Liver (tissue), 9 donors: Measurements from ENCODE around the gene PAX8. TPM values are rescaled to one million over a fixed set of nuclear protein-coding genes. Genes with fewer than 3 reads are reported as not detected.

ENCODE experiments used
- DNase-seq: peaks from one replicate; pipeline ENCODE4 v3.0.0-alpha.2; 2017; ENCODE audit warnings: low spot score
- H3K27ac ChIP-seq, 2 donors: one replicate each; pipeline ENCODE4 v1.7.0; 2013; ENCODE audit warnings: inconsistent platforms in 2 of 2, low read length in 2 of 2, control low read depth in 1 of 2, low read depth in 1 of 2, mild to moderate bottlenecking in 1 of 2
- H3K27me3 ChIP-seq, 4 donors: one replicate each; pipeline versions ENCODE4 v1.6.1 to v1.7.0; 2013; ENCODE audit warnings: low read length in 3 of 4, inconsistent platforms in 1 of 4, mild to moderate bottlenecking in 1 of 4, moderate library complexity in 1 of 4; ENCODE audit not compliant: control insufficient read depth in 4 of 4, insufficient read depth in 4 of 4
- H3K36me3 ChIP-seq, 4 donors: one replicate each; pipeline versions ENCODE4 v1.6.1 to v1.7.0; 2013; ENCODE audit warnings: low read length in 3 of 4, mild to moderate bottlenecking in 3 of 4, low read depth in 1 of 4, moderate library complexity in 1 of 4; ENCODE audit not compliant: control insufficient read depth in 4 of 4, insufficient read depth in 3 of 4
- H3K4me1 ChIP-seq, 4 donors: one replicate each; pipeline versions ENCODE4 v1.6.1 to v1.7.0; 2013; ENCODE audit warnings: low read length in 3 of 4, mild to moderate bottlenecking in 3 of 4, moderate library complexity in 1 of 4; ENCODE audit not compliant: control insufficient read depth in 4 of 4, insufficient read depth in 4 of 4
- H3K4me3 ChIP-seq, 3 donors: one replicate each; pipeline versions ENCODE4 v1.6.1 to v1.7.0; 2013; ENCODE audit warnings: low read length in 3 of 3, control low read depth in 1 of 3, low read depth in 1 of 3, mild to moderate bottlenecking in 1 of 3
- H3K9ac ChIP-seq, 2 donors: one replicate each; pipeline ENCODE4 v1.7.0; 2013; ENCODE audit warnings: low read length in 2 of 2, mild to moderate bottlenecking in 2 of 2, moderate library complexity in 2 of 2, control low read depth in 1 of 2, low read depth in 1 of 2
- H3K9me3 ChIP-seq, 4 donors: one replicate each; pipeline versions ENCODE4 v1.6.1 to v1.7.0; 2013; ENCODE audit warnings: low read length in 3 of 4; ENCODE audit not compliant: control insufficient read depth in 4 of 4
- ATF3 ChIP-seq: IDR thresholded peaks from 2 replicates; pipeline ENCODE4 v1.6.1; 2016; ENCODE audit warnings: antibody characterized with exemption
- CTCF ChIP-seq: fragments of 150-350 bp; IDR thresholded peaks from 2 replicates; pipeline ENCODE4 v1.5.1; 2017; ENCODE audit warnings: improper control_type of control experiment, low read depth, low read length; ENCODE audit not compliant: missing input control
- EGR1 ChIP-seq, 2 donors: IDR thresholded peaks; 2 replicates each; pipeline ENCODE4 v1.6.1; 2016 to 2018; ENCODE audit warnings: antibody characterized with exemption in 2 of 2, low read depth in 2 of 2
- FOXA1 ChIP-seq: IDR thresholded peaks from 2 replicates; pipeline ENCODE4 v1.6.1; 2016; ENCODE audit warnings: antibody characterized with exemption
- FOXA2 ChIP-seq: IDR thresholded peaks from 2 replicates; pipeline ENCODE4 v1.6.1; 2016; ENCODE audit warnings: antibody characterized with exemption
- GABPA ChIP-seq, 2 donors: IDR thresholded peaks in 1 of 2; conservative IDR thresholded peaks in 1 of 2; 2 replicates each; pipeline ENCODE4 v1.6.1; 2016; ENCODE audit warnings: antibody characterized with exemption in 2 of 2, mild to moderate bottlenecking in 1 of 2, moderate library complexity in 1 of 2
- HNF4A ChIP-seq, 2 donors: conservative IDR thresholded peaks; 2 replicates each; pipeline ENCODE4 v1.6.1; 2016; ENCODE audit warnings: antibody characterized with exemption in 2 of 2, mild to moderate bottlenecking in 2 of 2
- HNF4G ChIP-seq: IDR thresholded peaks from 2 replicates; pipeline ENCODE4 v1.6.1; 2016; ENCODE audit warnings: antibody characterized with exemption
- JUND ChIP-seq, 2 donors: IDR thresholded peaks; 2 replicates each; pipeline ENCODE4 v1.6.1; 2016; ENCODE audit warnings: antibody characterized with exemption in 2 of 2
- NR2F2 ChIP-seq: IDR thresholded peaks from 2 replicates; pipeline ENCODE4 v1.6.1; 2016; ENCODE audit warnings: antibody characterized with exemption
- RAD21 ChIP-seq, 2 donors: IDR thresholded peaks; 2 replicates each; pipeline ENCODE4 v1.6.1; 2016; ENCODE audit warnings: antibody characterized with exemption in 2 of 2, mild to moderate bottlenecking in 2 of 2
- RXRA ChIP-seq, 2 donors: IDR thresholded peaks; 2 replicates each; pipeline ENCODE4 v1.6.1; 2017 to 2018; ENCODE audit warnings: antibody characterized with exemption in 2 of 2, mild to moderate bottlenecking in 1 of 2
- SP1 ChIP-seq: IDR thresholded peaks from 2 replicates; pipeline ENCODE4 v1.6.1; 2018; ENCODE audit warnings: antibody characterized with exemption, mild to moderate bottlenecking
- TAF1 ChIP-seq: conservative IDR thresholded peaks from 2 replicates; pipeline ENCODE4 v1.6.1; 2016; ENCODE audit warnings: antibody characterized with exemption, mild to moderate bottlenecking
- YY1 ChIP-seq: IDR thresholded peaks from 2 replicates; pipeline ENCODE4 v1.6.1; 2016; ENCODE audit warnings: antibody characterized with exemption, mild to moderate bottlenecking
- WGBS: extraction: QIAGEN DNeasy Blood & Tissue Kit; methylation state at CpG from one replicate; pipeline ENCODE4 v1.1.7; 2013; 5-methylcytosine and 5-hydroxymethylcytosine counted together
- polyA plus RNA-seq, 2 donors: library from polyadenylated mRNA; stranded (reverse) in 1 of 2; unstranded in 1 of 2; fragments of 200-250 nt in 1 of 2; fragments of >200 nt in 1 of 2; fragmentation: Nextera tagmentation in 1 of 2; extraction: Ambion mirVana in 1 of 2; gene quantifications; one replicate each; pipeline versions ENCODE4 v1.2.1 to v1.2.3, GENCODE V29; 2013 to 2015
- total RNA-seq, 2 donors: library from RNA; depleted of rRNA; stranded (reverse); fragments of >200 nt; gene quantifications; one replicate each; pipeline ENCODE4 v1.2.3, GENCODE V29; 2014
- TF ChIP-seq, protein P1 (sequence below): IDR thresholded peaks from 2 replicates; pipeline ENCODE4 v1.6.1; 2016; ENCODE audit warnings: antibody characterized with exemption
- TF ChIP-seq, protein P2 (sequence below): IDR thresholded peaks from 2 replicates; pipeline ENCODE4 v1.6.1; 2016; ENCODE audit warnings: antibody characterized with exemption, mild to moderate bottlenecking
- TF ChIP-seq, protein P3 (sequence below): IDR thresholded peaks from 2 replicates; pipeline ENCODE4 v1.6.1; 2016; ENCODE audit warnings: antibody characterized with exemption
- donor health status: healthy.
- donor health status: healthy.
- donor health status: healthy.
- donor health status: healthy.
- donor health status: healthy.

Gene PAX8
- total and polyA plus RNA-seq, 4 donors, result 0.09 to 0.85 (median 0.33) TPM

- peak overlapping the region; percentile 75 to 83 for H3K27ac ChIP-seq
Observed at GRCh38 chr2:113167962-113168340, 110.8 kb downstream of the PAX8 start.

DNA sequence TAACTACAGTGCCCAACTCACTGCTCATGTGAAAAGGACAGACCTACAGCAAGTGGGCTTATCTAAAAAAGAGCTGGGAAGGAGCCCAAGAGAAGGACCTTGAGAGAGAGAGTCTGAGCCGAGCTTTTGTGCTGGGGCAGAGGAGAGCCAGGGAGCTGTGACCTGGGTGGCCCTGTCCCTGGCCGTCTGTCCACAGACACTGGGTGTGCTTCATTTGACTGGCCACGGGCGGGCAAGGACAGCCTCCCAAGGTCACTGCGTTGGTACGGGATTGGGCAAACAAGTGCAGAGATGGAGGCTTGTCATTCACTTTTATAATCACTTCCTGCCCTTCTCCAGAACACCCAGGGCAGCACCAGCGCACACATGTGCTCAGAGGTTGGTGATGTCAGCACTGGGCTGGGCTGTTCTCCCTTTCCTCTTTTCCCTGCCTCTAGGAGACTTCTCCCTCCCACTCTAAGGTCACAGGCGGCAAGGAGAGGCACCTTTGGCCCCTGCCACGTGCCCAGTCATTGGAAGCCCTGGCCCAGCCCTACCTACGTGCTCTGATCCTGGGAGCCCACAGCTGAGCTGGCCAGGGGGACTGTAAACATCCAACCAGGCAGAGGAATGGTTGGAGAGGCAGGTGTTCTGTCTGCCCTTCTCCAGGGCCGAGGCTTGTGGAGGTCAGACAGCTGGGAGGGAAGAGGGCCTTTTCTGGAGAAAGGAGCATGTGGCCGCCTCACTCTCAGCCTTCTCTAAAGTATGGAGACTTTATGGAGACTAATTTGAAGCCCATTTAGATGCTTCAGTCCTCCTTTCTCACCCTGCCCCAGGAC is 111.4 kb downstream of the PAX8 start:
- Histone ChIP-seq H3K36me3 (peaks cover 0 to 1% (median 0%) of the 10 kb centered on the region in 4 donors), H3K4me3 (no peak overlapping the region), H3K27ac (peak overlapping the region; percentile 75 to 83), H3K9me3 (no peaks in the 10 kb centered on the region), H3K27me3 (no peaks in the 10 kb centered on the region), H3K9ac (peak overlapping the region in 1 of 2 donors; percentile 77), H3K4me1 (peaks cover 9 to 53% (median 40%) of the 10 kb centered on the region in 4 donors)
- TF ChIP-seq GABPA (IDR thresholded peaks at IDR 0.05 in 1 of 2, conservative IDR thresholded peaks at IDR 0.05 in 1 of 2) (peak in 1 of 2 donors; percentile 81), RAD21 (IDR thresholded peaks at IDR 0.05) (peak; percentile 51 to 65), ATF3 (no peak), HNF4G (peak; percentile 25), CTCF (no peak), SP1 (peak; percentile 97), FOXA2 (peak; percentile 92), YY1 (peak; percentile 95), NR2F2 (peak; percentile 93), HNF4A (conservative IDR thresholded peaks at IDR 0.05) (peak; percentile 84 to 92), TAF1 (peak; percentile 84), JUND (IDR thresholded peaks at IDR 0.05) (peak; percentile 91 to 96), RXRA (IDR thresholded peaks at IDR 0.05) (peak; percentile 97 to 98), EGR1 (IDR thresholded peaks at IDR 0.05; ENCODE audit: low read depth in 2 of 2) (peak in 1 of 2 donors; percentile 94), FOXA1 (peak; percentile 77)
- TF ChIP-seq, protein P1, sequence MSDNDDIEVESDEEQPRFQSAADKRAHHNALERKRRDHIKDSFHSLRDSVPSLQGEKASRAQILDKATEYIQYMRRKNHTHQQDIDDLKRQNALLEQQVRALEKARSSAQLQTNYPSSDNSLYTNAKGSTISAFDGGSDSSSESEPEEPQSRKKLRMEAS, result peak; percentile 98
- TF ChIP-seq, protein P2, sequence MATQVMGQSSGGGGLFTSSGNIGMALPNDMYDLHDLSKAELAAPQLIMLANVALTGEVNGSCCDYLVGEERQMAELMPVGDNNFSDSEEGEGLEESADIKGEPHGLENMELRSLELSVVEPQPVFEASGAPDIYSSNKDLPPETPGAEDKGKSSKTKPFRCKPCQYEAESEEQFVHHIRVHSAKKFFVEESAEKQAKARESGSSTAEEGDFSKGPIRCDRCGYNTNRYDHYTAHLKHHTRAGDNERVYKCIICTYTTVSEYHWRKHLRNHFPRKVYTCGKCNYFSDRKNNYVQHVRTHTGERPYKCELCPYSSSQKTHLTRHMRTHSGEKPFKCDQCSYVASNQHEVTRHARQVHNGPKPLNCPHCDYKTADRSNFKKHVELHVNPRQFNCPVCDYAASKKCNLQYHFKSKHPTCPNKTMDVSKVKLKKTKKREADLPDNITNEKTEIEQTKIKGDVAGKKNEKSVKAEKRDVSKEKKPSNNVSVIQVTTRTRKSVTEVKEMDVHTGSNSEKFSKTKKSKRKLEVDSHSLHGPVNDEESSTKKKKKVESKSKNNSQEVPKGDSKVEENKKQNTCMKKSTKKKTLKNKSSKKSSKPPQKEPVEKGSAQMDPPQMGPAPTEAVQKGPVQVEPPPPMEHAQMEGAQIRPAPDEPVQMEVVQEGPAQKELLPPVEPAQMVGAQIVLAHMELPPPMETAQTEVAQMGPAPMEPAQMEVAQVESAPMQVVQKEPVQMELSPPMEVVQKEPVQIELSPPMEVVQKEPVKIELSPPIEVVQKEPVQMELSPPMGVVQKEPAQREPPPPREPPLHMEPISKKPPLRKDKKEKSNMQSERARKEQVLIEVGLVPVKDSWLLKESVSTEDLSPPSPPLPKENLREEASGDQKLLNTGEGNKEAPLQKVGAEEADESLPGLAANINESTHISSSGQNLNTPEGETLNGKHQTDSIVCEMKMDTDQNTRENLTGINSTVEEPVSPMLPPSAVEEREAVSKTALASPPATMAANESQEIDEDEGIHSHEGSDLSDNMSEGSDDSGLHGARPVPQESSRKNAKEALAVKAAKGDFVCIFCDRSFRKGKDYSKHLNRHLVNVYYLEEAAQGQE, result peak; percentile 75
- TF ChIP-seq, protein P3, sequence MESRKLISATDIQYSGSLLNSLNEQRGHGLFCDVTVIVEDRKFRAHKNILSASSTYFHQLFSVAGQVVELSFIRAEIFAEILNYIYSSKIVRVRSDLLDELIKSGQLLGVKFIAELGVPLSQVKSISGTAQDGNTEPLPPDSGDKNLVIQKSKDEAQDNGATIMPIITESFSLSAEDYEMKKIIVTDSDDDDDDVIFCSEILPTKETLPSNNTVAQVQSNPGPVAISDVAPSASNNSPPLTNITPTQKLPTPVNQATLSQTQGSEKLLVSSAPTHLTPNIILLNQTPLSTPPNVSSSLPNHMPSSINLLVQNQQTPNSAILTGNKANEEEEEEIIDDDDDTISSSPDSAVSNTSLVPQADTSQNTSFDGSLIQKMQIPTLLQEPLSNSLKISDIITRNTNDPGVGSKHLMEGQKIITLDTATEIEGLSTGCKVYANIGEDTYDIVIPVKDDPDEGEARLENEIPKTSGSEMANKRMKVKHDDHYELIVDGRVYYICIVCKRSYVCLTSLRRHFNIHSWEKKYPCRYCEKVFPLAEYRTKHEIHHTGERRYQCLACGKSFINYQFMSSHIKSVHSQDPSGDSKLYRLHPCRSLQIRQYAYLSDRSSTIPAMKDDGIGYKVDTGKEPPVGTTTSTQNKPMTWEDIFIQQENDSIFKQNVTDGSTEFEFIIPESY, result peak; percentile 91
- peak; percentile 67 for DNase-seq
- WGBS, result 27% methylated on average over 12 of the region's 12 CpGs

More at GRCh38 chr2:113167962-113168340, 110.8 kb downstream of the PAX8 start:
- no peaks in the 10 kb centered on the region for H3K9me3 ChIP-seq
- no peak overlapping the region for H3K4me3 ChIP-seq
- no peak for TF ChIP-seq FOXA1
- 87% methylated on average over 6 of the region's 6 CpGs for WGBS
- H3K36me3 ChIP-seq, result peaks cover 0 to 1% (median 0%) of the 10 kb centered on the region in 4 donors
- no peaks in the 10 kb centered on the region for H3K27me3 ChIP-seq
- H3K9ac ChIP-seq, result peak overlapping the region in 1 of 2 donors; percentile 29
- DNase-seq, result no peak
- H3K4me1 ChIP-seq, result peaks cover 9 to 54% (median 40%) of the 10 kb centered on the region in 4 donors
